Aorta (tissue), 5 donors: ENCODE results near the gene LRRTM2. TPM values are rescaled to one million over a fixed set of nuclear protein-coding genes. Genes with fewer than 3 reads are reported as not detected.

Source experiments
- ATAC-seq: fragments of 200-7000 bp; cut with Tn5 transposase; one replicate; pipeline ENCODE4 v1.9.1; 2022; ENCODE audit warnings: moderate library complexity; ENCODE audit not compliant: low FRiP score
- DNase-seq, 2 donors: peaks; one replicate each; pipeline ENCODE4 v3.0.0-alpha.2; 2020
- H3K27ac ChIP-seq, 2 donors: one replicate each; pipeline ENCODE4 v1.5.1; 2013; ENCODE audit warnings: low read length in 2 of 2, mild to moderate bottlenecking in 2 of 2, moderate library complexity in 2 of 2, control low read depth in 1 of 2, inconsistent platforms in 1 of 2, low read depth in 1 of 2
- H3K27me3 ChIP-seq, 2 donors: one replicate each; pipeline ENCODE4 v1.6.1; 2013; ENCODE audit warnings: control low read depth in 1 of 2, low read length in 1 of 2, mild to moderate bottlenecking in 1 of 2, moderate library complexity in 1 of 2; ENCODE audit not compliant: insufficient read depth in 2 of 2, control insufficient read depth in 1 of 2
- H3K36me3 ChIP-seq, 2 donors: one replicate each; pipeline ENCODE4 v1.6.1; 2013; ENCODE audit warnings: control low read depth in 1 of 2, low read length in 1 of 2, mild to moderate bottlenecking in 1 of 2; ENCODE audit not compliant: insufficient read depth in 2 of 2, control insufficient read depth in 1 of 2
- H3K4me1 ChIP-seq, 2 donors: one replicate each; pipeline ENCODE4 v1.6.1; 2013; ENCODE audit warnings: low read length in 2 of 2, control low read depth in 1 of 2, mild to moderate bottlenecking in 1 of 2, moderate library complexity in 1 of 2; ENCODE audit not compliant: insufficient read depth in 2 of 2, control insufficient read depth in 1 of 2
- H3K4me3 ChIP-seq, 2 donors: one replicate each; pipeline ENCODE4 v1.5.1; 2013; ENCODE audit warnings: low read length in 2 of 2, control low read depth in 1 of 2, mild to moderate bottlenecking in 1 of 2
- H3K9me3 ChIP-seq: one replicate; pipeline ENCODE4 v1.6.1; 2013; ENCODE audit warnings: mild to moderate bottlenecking, low read length; ENCODE audit not compliant: control insufficient read depth
- WGBS, 2 donors: extraction: QIAGEN DNeasy Blood & Tissue Kit; methylation state at CpG; one replicate each; pipeline ENCODE4 v1.1.7; 2013; 5-methylcytosine and 5-hydroxymethylcytosine counted together
- intact Hi-C, 2 donors: fragments of 100-400 bp; cut with DNase I; formaldehyde crosslinking; loops; one replicate each; pipeline versions ENCODE4 v1.14.2 to v1.15.0; 2022
- polyA plus RNA-seq, 2 donors: library from polyadenylated mRNA; stranded (reverse); fragments of 200-250 nt; gene quantifications; one replicate each; pipeline ENCODE4 v1.2.3, GENCODE V29; 2013
- total RNA-seq, 2 donors: library from RNA; stranded (reverse); fragmentation: NEBNext Ultra II Directional; extraction: Animal tissue kit (Norgen Biotek cat#: 25700); gene quantifications; one replicate each; pipeline ENCODE4 v1.2.1, GENCODE V29; 2021
- donor health status: healthy with polysubstance abuse.
- donor health status: Bipolar disorder and iron deficiency.
- donor health status: DM: no; HTN: no; CAD: no.
- donor health status: DM: no; HTN: no; CAD: no.
- donor health status: DM: yes; HTN: yes; CAD: no.

The LRRTM2 gene
- total and polyA plus RNA-seq, 4 donors = 0.24 to 0.36 (median 0.31) TPM; not detected in 1

DNA sequence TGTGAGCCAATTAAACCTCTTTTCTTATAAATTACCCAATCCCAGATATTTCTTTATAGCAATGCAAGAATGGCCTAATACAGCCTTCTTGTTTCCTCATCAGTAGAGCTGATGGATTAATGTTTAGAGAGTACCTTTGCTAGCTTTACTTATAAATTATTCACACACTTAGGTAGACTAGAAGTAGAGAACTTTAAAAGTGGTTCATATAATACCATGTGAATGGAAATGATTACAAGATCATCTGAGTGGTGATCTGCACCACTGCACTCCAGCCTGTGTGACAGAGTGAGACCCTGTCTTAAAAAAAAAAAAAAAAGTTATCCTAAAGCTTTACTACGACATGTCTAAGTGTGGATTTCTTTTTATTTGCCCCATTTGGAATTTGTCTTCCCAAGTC is 23.2 kb upstream of the LRRTM2 start:
- ATAC-seq (no peak), DNase-seq (no peak)
- Histone ChIP-seq H3K4me1 (peaks cover 0 to 4% of the 10 kb centered on the region in 2 donors), H3K4me3 (no peak overlapping the region), H3K36me3 (peaks cover 0 to 2% of the 10 kb centered on the region in 2 donors), H3K9me3 (no peaks in the 10 kb centered on the region), H3K27ac (no peak overlapping the region), H3K27me3 (no peaks in the 10 kb centered on the region)
- intact Hi-C loops = no loop called here
- WGBS, 2 donors = 95 to 100% methylated on average over 1 of the region's 1 CpG

DNA sequence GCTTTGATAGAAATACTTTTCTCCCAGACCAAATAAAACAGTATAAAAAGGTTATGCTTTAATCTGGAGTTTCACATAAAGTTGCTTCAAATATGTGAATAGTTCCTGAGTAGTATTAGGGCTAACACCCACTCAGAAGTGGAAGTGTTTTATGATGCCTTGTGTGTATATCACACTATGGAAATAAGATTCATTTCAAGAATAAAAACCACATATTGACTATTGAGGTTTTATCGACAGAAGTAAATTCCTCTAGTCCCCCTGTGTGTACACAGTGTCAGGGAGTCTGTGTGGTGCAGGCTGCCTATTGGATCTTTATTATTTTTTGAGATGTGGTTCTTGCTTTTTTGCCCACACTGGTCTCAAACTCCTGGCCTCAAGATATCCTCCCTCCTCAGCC is 20.8 kb upstream of the LRRTM2 start:
- H3K4me1 ChIP-seq = peaks cover 0 to 4% of the 10 kb centered on the region in 2 donors
- ATAC-seq = no peak
- H3K27me3 ChIP-seq = no peaks in the 10 kb centered on the region
- intact Hi-C loops = no loop called here
- peaks cover 0 to 2% of the 10 kb centered on the region in 2 donors for H3K36me3 ChIP-seq
- H3K4me3 ChIP-seq = no peak overlapping the region
- 89 to 93% methylated on average over 1 of the region's 1 CpG for WGBS, 2 donors
- DNase-seq = no peak
- H3K9me3 ChIP-seq = no peaks in the 10 kb centered on the region
- H3K27ac ChIP-seq = no peak overlapping the region

DNA sequence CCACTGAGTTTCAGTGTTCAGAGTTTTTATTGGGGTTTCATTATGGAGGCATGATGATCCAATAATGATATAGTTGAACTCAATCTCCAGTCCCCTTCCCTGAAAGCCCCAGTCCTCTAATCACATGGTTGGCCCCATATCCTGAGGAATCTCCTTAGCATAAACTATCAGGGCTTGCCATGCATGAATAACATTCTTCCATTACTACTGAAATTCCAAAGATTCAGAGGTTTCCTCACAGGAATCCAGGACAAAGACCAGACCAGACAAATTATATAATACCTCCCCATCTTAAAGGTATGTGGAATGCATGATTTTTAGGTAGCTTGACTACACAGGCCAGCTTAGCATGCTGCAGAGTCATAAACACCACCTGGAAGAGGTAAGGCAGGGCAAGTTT is 15.5 kb upstream of the LRRTM2 start:
- no peaks in the 10 kb centered on the region for H3K4me1 ChIP-seq
- no peaks in the 10 kb centered on the region for H3K27me3 ChIP-seq
- no peaks in the 10 kb centered on the region for H3K9me3 ChIP-seq
- DNase-seq = no peak
- H3K27ac ChIP-seq = no peak overlapping the region
- ATAC-seq = no peak
- H3K4me3 ChIP-seq = no peak overlapping the region
- H3K36me3 ChIP-seq = peaks cover 7 to 10% of the 10 kb centered on the region in 2 donors
- intact Hi-C loops = no loop called here

DNA sequence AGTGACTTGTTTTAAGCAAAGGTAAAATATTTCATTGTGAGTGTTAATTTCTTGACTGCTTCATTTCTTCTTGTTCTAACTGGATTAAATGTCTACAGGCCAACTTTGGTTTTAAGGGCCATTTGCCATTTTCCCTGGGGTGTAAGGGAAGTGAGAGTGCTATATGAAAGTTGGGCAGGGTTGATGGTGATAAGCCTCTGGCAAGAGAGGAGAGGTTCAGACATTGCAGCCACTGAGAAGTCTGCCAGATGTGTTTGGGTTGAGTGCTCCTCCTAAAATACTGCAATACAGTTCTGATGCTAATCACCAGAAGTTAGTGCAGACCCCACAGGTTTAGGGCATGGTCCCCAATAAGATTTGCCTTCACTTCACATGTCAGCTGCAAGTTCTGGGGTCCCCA is 14.9 kb upstream of the LRRTM2 start:
- intact Hi-C loops = no loop called here
- H3K36me3 ChIP-seq = peaks cover 7 to 10% of the 10 kb centered on the region in 2 donors
- ATAC-seq (no peak), DNase-seq (no peak)
- H3K27ac ChIP-seq = no peak overlapping the region
- no peaks in the 10 kb centered on the region for H3K27me3 ChIP-seq
- H3K4me3 ChIP-seq = no peak overlapping the region
- H3K9me3 ChIP-seq = no peaks in the 10 kb centered on the region
- H3K4me1 ChIP-seq = no peaks in the 10 kb centered on the region

DNA sequence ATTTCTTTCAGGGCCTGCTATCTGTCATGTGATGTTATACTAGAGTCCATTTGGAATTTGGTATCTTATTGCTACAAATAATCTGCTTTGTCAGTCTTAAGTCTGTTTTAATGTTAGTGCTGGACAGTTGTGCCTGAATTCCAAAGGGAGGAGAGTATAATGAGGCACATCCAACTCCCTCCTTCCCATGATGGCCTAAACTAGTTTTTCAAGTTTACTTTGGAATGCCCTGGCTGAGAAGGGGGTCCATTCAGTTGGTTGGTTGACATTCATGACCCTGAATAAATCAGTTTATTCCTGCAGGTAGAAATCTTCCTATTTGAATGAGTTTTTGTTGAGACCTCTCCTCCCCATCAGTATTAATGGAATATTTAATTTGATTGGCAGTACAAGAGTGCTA is 9.4 kb upstream of the LRRTM2 start:
- ATAC-seq (no peak), DNase-seq (no peak)
- Histone ChIP-seq H3K27me3 (no peaks in the 10 kb centered on the region), H3K9me3 (no peaks in the 10 kb centered on the region), H3K4me1 (peaks cover 3% of the 10 kb centered on the region in 2 donors), H3K4me3 (no peak overlapping the region), H3K27ac (no peak overlapping the region), H3K36me3 (peaks cover 0 to 8% of the 10 kb centered on the region in 2 donors)
- intact Hi-C loops = no loop called here

DNA sequence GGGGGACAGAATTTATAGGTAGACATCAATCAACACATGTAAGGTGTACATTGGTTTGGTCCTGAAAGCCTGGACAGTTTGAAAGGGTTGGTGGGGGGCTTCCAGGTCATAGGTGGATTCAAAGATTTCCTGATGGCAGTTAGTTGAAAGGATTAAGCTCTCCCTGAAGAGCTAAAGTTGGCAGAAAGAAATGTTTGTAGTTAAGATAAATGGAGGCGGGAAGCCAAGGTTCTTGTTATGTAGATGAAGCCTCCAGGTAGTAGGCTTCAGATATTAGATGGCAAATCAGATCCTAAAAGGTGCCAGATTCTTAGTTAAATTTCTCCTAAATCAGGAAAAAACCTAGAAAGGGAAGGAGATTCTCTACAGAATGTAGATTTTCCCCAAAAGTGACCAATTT is 9.0 kb upstream of the LRRTM2 start:
- H3K4me3 ChIP-seq = no peak overlapping the region
- no peak for DNase-seq
- H3K9me3 ChIP-seq = no peaks in the 10 kb centered on the region
- H3K36me3 ChIP-seq = peaks cover 0 to 5% of the 10 kb centered on the region in 2 donors
- intact Hi-C loops = no loop called here
- H3K4me1 ChIP-seq = peaks cover 3% of the 10 kb centered on the region in 2 donors
- no peak for ATAC-seq
- no peaks in the 10 kb centered on the region for H3K27me3 ChIP-seq
- no peak overlapping the region for H3K27ac ChIP-seq
- WGBS, 2 donors = 99 to 100% methylated on average over 1 of the region's 1 CpG

DNA sequence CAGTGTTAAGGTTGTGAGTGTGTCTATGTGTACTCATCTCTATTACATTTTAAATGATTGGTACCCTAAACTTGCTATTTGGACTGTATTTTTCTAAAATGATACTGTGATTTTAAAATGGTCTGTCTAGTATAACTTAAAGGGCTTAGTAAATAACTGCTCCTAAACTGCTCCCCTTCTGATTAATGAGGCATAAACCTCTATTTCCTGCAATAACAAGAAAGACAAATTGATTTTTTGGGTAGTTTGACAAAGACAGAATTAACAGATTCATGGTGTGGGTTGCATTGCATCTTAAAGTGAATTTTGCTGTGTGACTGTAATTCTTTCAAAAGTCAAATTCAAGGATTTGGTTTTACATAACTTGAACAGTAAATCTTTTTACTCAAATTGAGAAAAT is 8.1 kb upstream of the LRRTM2 start:
- ATAC-seq (no peak), DNase-seq (no peak)
- intact Hi-C loops = no loop called here
- Histone ChIP-seq H3K27me3 (no peaks in the 10 kb centered on the region), H3K9me3 (no peaks in the 10 kb centered on the region), H3K4me3 (no peak overlapping the region), H3K36me3 (peaks cover 0 to 3% of the 10 kb centered on the region in 2 donors), H3K27ac (no peak overlapping the region), H3K4me1 (peaks cover 6 to 7% of the 10 kb centered on the region in 2 donors)

DNA sequence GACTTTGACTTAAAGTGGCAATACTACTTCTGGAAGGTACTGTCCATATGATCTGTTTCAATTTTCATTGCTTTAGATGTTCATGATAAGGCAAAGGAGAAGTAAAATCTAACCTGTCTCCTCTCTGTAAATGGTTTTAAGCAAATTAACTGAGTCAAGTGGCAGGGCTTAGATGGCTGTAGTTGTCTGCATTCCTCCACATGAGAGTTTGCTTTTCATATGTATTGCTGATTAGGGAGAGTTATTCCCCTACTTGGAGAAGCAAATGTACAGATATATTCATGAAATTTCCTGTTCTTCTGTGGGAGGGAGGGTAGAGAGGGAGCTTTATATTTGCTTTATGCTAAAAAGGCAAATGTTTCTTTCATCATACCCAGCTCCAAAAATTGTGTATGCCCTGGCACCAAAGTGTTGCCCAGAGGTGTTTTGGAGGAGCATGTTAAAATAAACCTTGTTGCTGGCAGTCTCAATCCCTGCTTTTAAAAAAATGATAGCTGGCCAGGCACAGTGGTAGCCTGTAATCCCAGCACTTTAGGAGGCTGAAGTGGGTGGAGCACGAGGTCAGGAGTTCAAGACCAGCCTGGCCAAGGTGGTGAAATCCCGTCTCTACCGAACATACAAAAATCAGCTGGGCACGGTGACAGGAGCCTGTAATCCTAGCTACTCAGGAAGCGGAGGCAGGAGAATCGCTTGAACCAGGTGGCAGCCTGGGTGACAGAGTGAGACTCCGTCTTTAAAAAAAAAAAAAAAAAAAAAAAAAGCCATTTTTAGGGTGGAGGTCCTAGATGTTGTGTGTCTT is 3.5 kb upstream of the LRRTM2 start:
- Histone ChIP-seq H3K4me1 (peaks cover 3 to 8% of the 10 kb centered on the region in 2 donors), H3K9me3 (no peaks in the 10 kb centered on the region), H3K36me3 (no peaks in the 10 kb centered on the region), H3K4me3 (no peak overlapping the region), H3K27ac (no peak overlapping the region), H3K27me3 (no peaks in the 10 kb centered on the region)
- DNase-seq (no peak), ATAC-seq (no peak)
- WGBS, 2 donors = 58 to 63% methylated on average over 7 of the region's 7 CpGs
- intact Hi-C loops = no loop called here

DNA sequence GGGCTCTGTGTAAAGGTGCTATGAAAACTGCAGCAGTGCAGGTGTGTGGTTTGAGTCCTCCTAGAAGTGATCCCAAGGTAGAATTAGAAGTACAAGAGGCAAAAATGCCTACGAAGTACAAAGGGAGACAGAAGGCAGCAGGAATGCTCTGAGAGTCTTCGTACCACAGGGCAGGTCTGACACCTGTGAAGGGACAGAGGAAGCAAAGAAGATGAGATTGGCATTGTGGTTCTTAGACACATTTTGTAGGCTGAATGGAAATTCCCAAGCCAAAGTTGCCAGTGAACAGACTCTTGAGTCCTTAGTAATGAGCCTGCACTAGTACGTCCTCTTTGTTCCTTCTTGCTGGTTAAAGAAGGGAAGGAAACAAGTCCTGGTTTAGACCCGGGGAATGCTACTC is 1.7 kb upstream of the LRRTM2 start:
- whole genome bisulfite sequencing, 2 donors = 93 to 99% methylated on average over 4 of the region's 4 CpGs
- H3K4me1 ChIP-seq = peaks cover 5 to 8% of the 10 kb centered on the region in 2 donors
- no peaks in the 10 kb centered on the region for H3K9me3 ChIP-seq
- no peak overlapping the region for H3K4me3 ChIP-seq
- intact Hi-C loops = no loop called here
- H3K36me3 ChIP-seq = no peaks in the 10 kb centered on the region
- H3K27ac ChIP-seq = no peak overlapping the region
- H3K27me3 ChIP-seq = no peaks in the 10 kb centered on the region
- DNase-seq = no peak
- ATAC-seq = no peak
